ENCODE data around the gene DYSF.

The DYSF gene

DNA sequence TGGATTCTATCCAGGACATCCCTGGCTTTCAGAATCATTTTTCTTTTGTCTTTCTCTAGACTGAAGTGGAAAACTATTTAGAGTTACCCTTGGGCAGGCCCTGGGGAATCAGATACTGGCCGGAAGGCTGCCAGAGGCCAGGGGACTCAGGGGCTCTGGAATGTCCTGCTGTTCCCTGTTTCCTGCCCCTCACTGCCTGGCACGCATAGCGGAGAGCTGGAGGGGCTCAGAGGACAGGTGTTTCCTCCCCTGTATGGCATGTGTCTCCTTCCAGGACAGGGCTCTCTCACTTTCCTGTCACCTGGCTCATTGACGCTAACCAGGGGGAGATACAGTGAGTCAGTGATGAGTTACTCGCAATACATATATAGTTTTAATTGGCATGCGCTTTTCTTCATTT is 38.8 kb downstream of the DYSF start:
- H3K4me3 ChIP-seq (ENCODE audit: low read length), result no peak overlapping the region
- TF ChIP-seq, protein P1, sequence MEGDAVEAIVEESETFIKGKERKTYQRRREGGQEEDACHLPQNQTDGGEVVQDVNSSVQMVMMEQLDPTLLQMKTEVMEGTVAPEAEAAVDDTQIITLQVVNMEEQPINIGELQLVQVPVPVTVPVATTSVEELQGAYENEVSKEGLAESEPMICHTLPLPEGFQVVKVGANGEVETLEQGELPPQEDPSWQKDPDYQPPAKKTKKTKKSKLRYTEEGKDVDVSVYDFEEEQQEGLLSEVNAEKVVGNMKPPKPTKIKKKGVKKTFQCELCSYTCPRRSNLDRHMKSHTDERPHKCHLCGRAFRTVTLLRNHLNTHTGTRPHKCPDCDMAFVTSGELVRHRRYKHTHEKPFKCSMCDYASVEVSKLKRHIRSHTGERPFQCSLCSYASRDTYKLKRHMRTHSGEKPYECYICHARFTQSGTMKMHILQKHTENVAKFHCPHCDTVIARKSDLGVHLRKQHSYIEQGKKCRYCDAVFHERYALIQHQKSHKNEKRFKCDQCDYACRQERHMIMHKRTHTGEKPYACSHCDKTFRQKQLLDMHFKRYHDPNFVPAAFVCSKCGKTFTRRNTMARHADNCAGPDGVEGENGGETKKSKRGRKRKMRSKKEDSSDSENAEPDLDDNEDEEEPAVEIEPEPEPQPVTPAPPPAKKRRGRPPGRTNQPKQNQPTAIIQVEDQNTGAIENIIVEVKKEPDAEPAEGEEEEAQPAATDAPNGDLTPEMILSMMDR (conservative IDR thresholded peaks at IDR 0.05; ENCODE audit: low read depth, low read length), result no peak
- no peak for DNase-seq (ENCODE audit: low read depth)

GRCh38 chr2:71494091-71494490 is 40.7 kb downstream of the DYSF start:
- no peak overlapping the region for H3K4me3 ChIP-seq (ENCODE audit: low read length)
- DNase-seq (ENCODE audit: low read depth), result no peak
- TF ChIP-seq, protein P1 (conservative IDR thresholded peaks at IDR 0.05; ENCODE audit: low read depth, low read length), result no peak

DNA sequence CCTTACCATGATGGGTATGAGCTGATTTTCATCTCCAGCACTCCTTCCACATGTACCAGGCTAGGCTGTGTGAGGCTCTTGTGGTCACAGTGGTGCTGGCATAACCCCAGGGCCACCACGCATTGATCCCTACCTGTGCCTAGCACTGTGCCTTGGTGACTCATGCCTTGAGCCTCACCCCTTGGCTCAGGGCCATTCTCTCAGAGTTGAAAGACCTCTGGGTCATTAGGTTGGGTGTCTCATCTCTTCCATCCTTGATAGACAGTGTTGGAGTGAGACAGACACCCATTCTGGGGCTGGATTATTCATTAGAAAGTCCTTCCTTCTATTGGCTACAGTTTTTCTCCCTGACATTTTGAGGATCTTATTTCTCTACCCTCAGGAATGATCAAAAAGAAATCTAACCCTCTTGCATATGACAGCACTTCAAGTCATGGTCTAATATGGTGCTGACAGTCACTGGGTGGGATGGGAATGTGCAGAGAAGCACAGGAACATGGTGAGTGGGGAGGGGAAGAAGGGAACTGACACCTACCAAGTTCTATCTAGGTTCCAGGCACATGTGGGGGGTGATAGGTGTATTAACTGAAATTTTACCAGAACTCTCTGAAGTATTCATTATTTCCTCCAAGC is 41.3 kb downstream of the DYSF start:
- H3K4me3 ChIP-seq (ENCODE audit: low read length), result no peak overlapping the region
- TF ChIP-seq, protein P1 (conservative IDR thresholded peaks at IDR 0.05; ENCODE audit: low read depth, low read length), result no peak
- no peak for DNase-seq (ENCODE audit: low read depth)

- no peak for DNase-seq (ENCODE audit: low read depth)
- H3K4me3 ChIP-seq (ENCODE audit: low read length), result no peak overlapping the region
- TF ChIP-seq, protein P1 (conservative IDR thresholded peaks at IDR 0.05; ENCODE audit: low read depth, low read length), result no peak
Measured at GRCh38 chr2:71496156-71496770, 42.9 kb downstream of the DYSF start.

DNA sequence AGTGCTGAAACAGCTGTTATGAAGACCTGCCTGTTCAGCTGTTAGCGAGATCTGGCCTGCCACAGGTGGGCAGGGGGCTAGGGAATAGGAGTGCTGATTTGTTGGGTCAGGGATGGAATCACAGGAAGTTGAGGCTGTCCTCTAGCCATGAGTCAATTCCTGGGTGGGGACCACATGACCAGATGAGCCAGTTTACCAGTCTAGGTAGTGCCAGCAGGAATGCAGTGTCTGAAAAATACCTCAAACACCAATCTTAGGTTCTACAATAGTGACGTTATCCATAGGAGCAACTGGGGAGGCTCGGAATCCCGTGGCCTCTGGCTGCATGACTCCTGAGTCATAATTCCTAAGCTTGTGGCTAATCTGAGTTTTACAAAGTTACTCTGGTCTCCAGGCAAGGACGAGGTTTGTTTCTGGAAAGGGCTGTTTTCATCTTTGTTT is 44.9 kb downstream of the DYSF start:
- peak; percentile 99 for DNase-seq (ENCODE audit: low read depth)
- TF ChIP-seq, protein P1 (conservative IDR thresholded peaks at IDR 0.05; ENCODE audit: low read depth, low read length), result no peak
- no peak overlapping the region for H3K4me3 ChIP-seq (ENCODE audit: low read length)

- H3K4me3 ChIP-seq (ENCODE audit: low read length), result no peak overlapping the region
- DNase-seq (ENCODE audit: low read depth), result no peak
- TF ChIP-seq, protein P1 (conservative IDR thresholded peaks at IDR 0.05; ENCODE audit: low read depth, low read length), result no peak
Measured at GRCh38 chr2:71499691-71500090, 46.3 kb downstream of the DYSF start.
